Tibial nerve (tissue), 4 donors: ENCODE data around the gene EML2. TPM values are rescaled to one million over a fixed set of nuclear protein-coding genes. Genes with fewer than 3 reads are reported as not detected.
"Not testable (repeated sequence)": the region's sequence is repeated elsewhere in the genome, so short reads cannot be mapped to it uniquely, and the experiment has no call there.

Source experiments
- DNase-seq, 2 donors: peaks; one replicate each; pipeline ENCODE4 v3.0.0-alpha.2; 2019; ENCODE audit warnings: low spot score in 2 of 2
- H3K27ac ChIP-seq, 4 donors: fragments of 200-600 bp; sonication (generic) in 3 of 4; one replicate each; pipeline ENCODE4 v1.5.1; 2017 to 2019; ENCODE audit warnings: mild to moderate bottlenecking in 1 of 4
- H3K27me3 ChIP-seq, 2 donors: fragments of 200-600 bp; sonication (generic) in 1 of 2; one replicate each; pipeline versions ENCODE4 v1.5.1 to v1.6.0; 2017 to 2019
- H3K36me3 ChIP-seq, 3 donors: fragments of 200-600 bp; sonication (generic); one replicate each; pipeline ENCODE4 v1.5.1; 2018 to 2019
- H3K4me1 ChIP-seq, 4 donors: fragments of 200-600 bp; sonication (generic) in 3 of 4; one replicate each; pipeline ENCODE4 v1.5.1; 2017 to 2019
- H3K4me3 ChIP-seq, 4 donors: fragments of 200-600 bp; sonication (generic) in 3 of 4; one replicate each; pipeline ENCODE4 v1.5.1; 2017 to 2019; ENCODE audit warnings: mild to moderate bottlenecking in 1 of 4, moderate library complexity in 1 of 4
- H3K9me3 ChIP-seq, 4 donors: fragments of 200-600 bp; sonication (generic) in 3 of 4; one replicate each; pipeline ENCODE4 v1.5.1; 2017 to 2019
- CTCF ChIP-seq, 5 experiments: fragments of 200-600 bp in 3 of 5; fragments of 450-650 bp in 2 of 5; sonication (generic) in 3 of 5; IDR thresholded peaks; one replicate each; pipeline ENCODE4 v1.5.1; 2016 to 2019; ENCODE audit warnings: antibody characterized with exemption in 5 of 5, mild to moderate bottlenecking in 3 of 5, moderate library complexity in 2 of 5
- EP300 ChIP-seq, 2 donors: sonication (generic); formaldehyde crosslinking; IDR thresholded peaks; one replicate each; pipeline ENCODE4 v1.6.1; 2017; ENCODE audit warnings: antibody characterized with exemption in 2 of 2, mild to moderate bottlenecking in 1 of 2
- POLR2A ChIP-seq, 2 donors: fragments of 450-650 bp; IDR thresholded peaks; one replicate each; pipeline ENCODE4 v1.6.1; 2017; ENCODE audit warnings: antibody characterized with exemption in 2 of 2, mild to moderate bottlenecking in 2 of 2, moderate library complexity in 2 of 2
- whole genome bisulfite sequencing, 2 donors: methylation state at CpG; one replicate each; pipeline ENCODE4 v1.1.5; 2018; 5-methylcytosine and 5-hydroxymethylcytosine counted together
- total RNA-seq, 4 donors: library from RNA; depleted of rRNA; stranded (reverse); fragments of >200 nt; gene quantifications; one replicate each; pipeline ENCODE4 v1.1.0, GENCODE V29; 2016

The EML2 gene
- total RNA-seq = 10 to 100 TPM; 21.0 to 57.1 (median 25.0) TPM

DNA sequence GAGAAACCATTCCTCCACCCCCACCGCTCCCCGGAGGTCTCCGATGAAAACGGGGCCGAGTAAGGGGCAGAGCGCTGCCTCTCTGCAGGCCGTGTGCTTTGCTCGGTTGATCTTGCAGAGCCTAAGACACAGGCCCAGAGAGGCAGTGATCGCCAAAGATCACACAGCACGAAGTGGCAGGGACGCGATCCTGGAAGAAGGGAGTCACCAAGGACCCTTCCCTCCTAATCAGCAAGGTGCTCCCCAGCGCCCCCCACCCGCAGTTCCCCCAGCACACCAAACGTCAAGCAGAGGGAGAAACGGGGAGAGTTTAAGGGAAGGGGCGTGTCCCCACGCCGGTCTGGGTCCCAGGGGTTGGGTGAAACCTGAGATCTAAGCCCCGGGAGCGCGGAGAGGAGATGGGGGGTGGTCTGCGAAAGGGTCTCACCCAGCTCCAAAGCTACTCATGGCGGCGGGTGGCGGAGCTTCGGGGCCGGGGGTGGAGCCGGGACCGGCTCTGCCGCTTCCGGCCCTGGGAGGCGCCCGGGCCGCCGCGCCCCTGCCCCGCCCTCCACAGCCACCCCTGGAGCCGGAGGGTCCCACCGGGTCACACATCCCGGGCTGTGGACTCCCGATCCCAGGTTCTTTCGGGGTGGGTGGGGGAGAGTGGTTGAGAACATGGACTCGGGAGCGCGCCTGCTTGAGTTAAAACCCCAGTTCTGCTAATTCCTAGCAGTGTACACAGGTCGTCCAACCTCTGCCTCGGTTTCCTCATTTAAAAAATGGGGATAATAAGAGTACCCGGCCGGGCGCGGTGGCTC, at the start of gene EML2:
Gene EML2, minus strand, starts transcription at position 468 of the 800 bp plus-strand sequence. Its CDS starts 21 bp downstream, at position 447.
- DNase-seq = peak in 1 of 2 donors; percentile 7
- H3K27me3 ChIP-seq = peaks cover 0 to 11% of the 10 kb centered on the region in 2 donors
- H3K27ac ChIP-seq = peak within 1 kb of the TSS in 2 of 4 donors; percentile 57 to 76
- peaks cover 0 to 55% (median 22%) of the 10 kb centered on the region in 4 donors for H3K4me1 ChIP-seq
- peaks cover 0 to 5% (median 0%) of the 10 kb centered on the region in 3 donors for H3K36me3 ChIP-seq
- H3K9me3 ChIP-seq = no peaks in the 10 kb centered on the region
- TF ChIP-seq EP300 (IDR thresholded peaks at IDR 0.05) = no peak
- no peak for TF ChIP-seq POLR2A (IDR thresholded peaks at IDR 0.05)
- TF ChIP-seq CTCF (IDR thresholded peaks at IDR 0.05) = no peak
- H3K4me3 ChIP-seq = peak within 1 kb of the TSS; percentile 39 to 75 (median 62)
- 6% methylated on average over 37 to 48 of the region's 52 CpGs for WGBS, 2 donors

- no peaks in the 10 kb centered on the region for H3K9me3 ChIP-seq
- peaks cover 0 to 19% (median 8%) of the 10 kb centered on the region in 4 donors for H3K4me1 ChIP-seq
- WGBS, 2 donors = 83 to 86% methylated on average over 8 to 9 of the region's 9 CpGs
- TF ChIP-seq EP300 (IDR thresholded peaks at IDR 0.05) (no peak), POLR2A (IDR thresholded peaks at IDR 0.05) (no peak), CTCF (IDR thresholded peaks at IDR 0.05) (no peak)
- DNase-seq = no peak
- no peaks in the 10 kb centered on the region for H3K27me3 ChIP-seq
- peaks cover 4 to 67% (median 36%) of the 10 kb centered on the region in 3 donors for H3K36me3 ChIP-seq
- H3K4me3 ChIP-seq = no peak overlapping the region
- no peak overlapping the region for H3K27ac ChIP-seq
Observed at GRCh38 chr19:45687599-45687998, 48.4 kb upstream of the EML2 start.

DNA sequence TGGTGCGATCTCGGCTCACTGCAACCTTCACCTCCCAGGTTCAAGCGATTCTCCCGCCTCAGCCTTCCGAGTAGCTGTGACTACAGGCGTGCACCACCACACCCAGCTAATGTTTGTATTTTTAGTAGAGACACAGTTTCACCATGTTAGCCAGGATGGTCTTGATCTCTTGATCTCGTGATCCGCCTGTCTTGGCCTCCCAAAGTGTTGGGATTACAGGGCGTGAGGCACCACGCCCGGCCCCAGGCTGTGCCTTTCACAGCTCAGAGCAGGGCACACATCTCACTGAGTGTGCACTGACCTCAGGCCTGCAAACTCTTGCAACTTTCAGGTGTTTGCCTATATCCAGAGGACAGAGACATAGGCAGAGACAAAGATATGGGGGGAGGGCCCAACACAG, 45.8 kb upstream of the EML2 start:
- H3K9me3 ChIP-seq, H3K27me3 ChIP-seq, H3K4me3 ChIP-seq, DNase-seq, H3K27ac ChIP-seq: not testable (repeated sequence)
- WGBS, 2 donors = 84 to 93% methylated on average over 11 of the region's 11 CpGs
- Histone ChIP-seq H3K4me1 (peaks cover 0 to 20% (median 2%) of the 10 kb centered on the region in 4 donors), H3K36me3 (peaks cover 4 to 67% (median 36%) of the 10 kb centered on the region in 3 donors)

GRCh38 chr19:45682908-45683307, 43.7 kb upstream of the EML2 start:
- DNase-seq = no peak
- TF ChIP-seq CTCF (IDR thresholded peaks at IDR 0.05) = no peak
- TF ChIP-seq EP300 (IDR thresholded peaks at IDR 0.05) = no peak
- TF ChIP-seq POLR2A (IDR thresholded peaks at IDR 0.05) = no peak
- Histone ChIP-seq H3K27ac (no peak overlapping the region), H3K36me3 (peaks cover 1 to 49% (median 30%) of the 10 kb centered on the region in 3 donors), H3K4me3 (no peak overlapping the region), H3K9me3 (no peaks in the 10 kb centered on the region), H3K4me1 (peaks cover 0 to 16% (median 3%) of the 10 kb centered on the region in 4 donors), H3K27me3 (peaks cover 2 to 26% of the 10 kb centered on the region in 2 donors)
- 74 to 79% methylated on average over 5 of the region's 5 CpGs for WGBS, 2 donors

DNA sequence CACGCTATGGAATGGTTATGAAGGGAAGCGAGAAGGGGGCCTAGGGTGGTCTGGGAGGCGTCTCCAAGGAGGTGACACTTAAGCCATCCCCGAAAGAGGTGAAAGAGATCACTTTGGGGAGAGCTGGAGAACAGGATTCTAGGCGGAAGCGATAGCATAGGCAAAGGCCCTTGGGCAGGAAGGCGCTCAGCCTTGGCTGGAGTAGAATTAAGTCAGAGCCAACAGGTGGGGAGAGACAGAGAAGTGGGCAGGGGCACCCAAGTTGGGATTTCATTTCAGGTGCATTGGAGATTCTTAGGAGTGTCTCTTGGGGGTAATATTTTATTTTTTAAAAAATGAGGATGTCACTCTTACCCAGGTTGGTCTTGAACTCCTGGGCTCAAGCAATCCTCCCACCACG, 42.9 kb upstream of the EML2 start:
- Histone ChIP-seq H3K27ac (peak overlapping the region in 2 of 4 donors; percentile 76 to 77), H3K4me3 (no peak overlapping the region), H3K4me1 (peaks cover 0 to 23% (median 7%) of the 10 kb centered on the region in 4 donors), H3K9me3 (no peaks in the 10 kb centered on the region), H3K27me3 (peaks cover 5 to 33% of the 10 kb centered on the region in 2 donors), H3K36me3 (peaks cover 0 to 41% (median 22%) of the 10 kb centered on the region in 3 donors)
- WGBS, 2 donors = 67 to 73% methylated on average over 8 of the region's 8 CpGs
- TF ChIP-seq EP300 (IDR thresholded peaks at IDR 0.05) (no peak), CTCF (IDR thresholded peaks at IDR 0.05) (no peak), POLR2A (IDR thresholded peaks at IDR 0.05) (no peak)
- no peak for DNase-seq
